Melanocyte of skin (primary cell): ENCODE results near the gene EVI2B. TPM values are rescaled to one million over a fixed set of nuclear protein-coding genes. Genes with fewer than 3 reads are reported as not detected.

ENCODE experiments used
- total RNA-seq, 2 donors: library from RNA; depleted of rRNA; stranded (reverse); fragments of >200 nt; gene quantifications; 2 replicates each; pipeline ENCODE4 v1.2.3, GENCODE V29; 2012

Gene EVI2B
- total RNA-seq, result 1 to 10 TPM; 1.7 to 4.0 TPM

DNA sequence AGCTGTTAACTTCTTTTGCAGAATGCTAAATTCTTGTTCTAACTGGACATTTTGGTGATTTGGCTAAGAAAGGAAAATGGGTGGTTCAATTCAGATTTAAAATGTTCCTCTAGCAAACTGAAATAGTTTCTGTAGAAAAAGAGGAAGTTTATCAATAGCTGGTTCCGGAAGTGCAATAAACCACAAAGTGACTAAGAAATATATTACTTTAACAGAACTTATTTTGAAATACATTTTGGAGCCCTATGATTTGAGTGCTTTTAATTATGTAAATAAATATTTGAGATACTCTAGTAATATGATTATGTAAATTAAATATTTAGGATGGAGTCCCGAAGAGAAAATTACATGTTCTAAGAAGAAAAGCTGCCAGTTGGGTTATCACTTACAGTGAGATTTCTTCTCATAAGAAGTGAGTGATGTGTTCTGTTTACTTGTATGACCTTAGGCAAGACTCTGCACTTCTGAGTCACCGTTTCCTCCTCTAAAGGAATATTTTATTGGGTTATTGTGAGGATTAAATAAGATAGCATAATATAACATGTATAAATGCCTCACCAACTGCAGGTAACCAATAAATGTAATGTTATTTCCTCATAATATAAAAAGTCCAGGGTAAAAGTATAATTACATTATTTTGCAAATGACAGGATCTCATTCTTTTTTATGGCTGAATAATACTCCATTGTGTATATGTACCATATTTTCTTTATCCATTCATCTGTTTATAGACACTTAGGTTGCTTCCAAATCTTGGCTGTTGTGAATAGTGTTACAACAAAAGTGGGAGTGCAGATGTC, at the start of gene EVI2B:
Gene EVI2B, minus strand, starts transcription at position 73 of the 800 bp plus-strand sequence. CDS start 8,445 bp downstream, outside the sequence.

DNA sequence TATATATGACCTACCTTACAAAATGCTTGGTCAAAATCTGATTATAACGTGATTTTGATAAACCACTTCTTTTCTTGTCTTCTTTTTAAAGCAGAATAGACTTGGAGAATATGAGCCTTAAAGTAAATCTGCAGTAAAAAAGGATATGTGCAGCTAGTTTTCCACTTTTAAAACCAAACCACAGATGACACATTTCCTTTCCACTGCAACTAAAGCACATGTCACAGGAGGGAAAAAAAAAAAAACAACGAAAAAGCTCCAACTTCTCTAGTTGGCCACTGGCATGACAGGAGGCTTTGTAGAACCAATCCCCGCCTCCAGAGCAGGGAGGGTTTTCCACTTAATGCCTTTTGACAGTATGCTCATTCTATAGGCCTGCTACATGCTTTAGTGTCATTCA, 7.6 kb upstream of the EVI2B start, which contains the start of gene EVI2A:
Gene EVI2A, minus strand, starts transcription at position 142 of the 400 bp plus-strand sequence. CDS start 2,609 bp downstream, outside the sequence.

DNA sequence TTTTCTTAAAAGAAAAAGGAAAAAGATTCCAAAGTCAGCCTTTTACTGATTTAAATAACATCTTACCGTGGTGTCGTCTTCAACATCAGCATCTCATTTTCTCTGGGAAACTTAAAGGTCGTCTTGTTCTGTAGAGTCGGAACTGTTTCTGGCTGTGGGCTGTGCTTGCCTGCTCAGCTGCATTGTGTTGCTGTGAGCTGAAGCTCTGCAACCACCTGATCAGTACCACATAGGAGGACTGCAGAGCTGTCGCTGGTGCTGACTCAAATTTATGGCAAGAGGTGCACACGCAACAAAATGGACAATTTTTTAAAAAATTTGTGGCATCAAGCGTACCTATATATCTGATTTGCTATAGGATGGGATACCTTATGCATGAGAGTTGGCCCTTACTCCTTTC, 16.8 kb downstream of the EVI2B start, which contains the start of gene OMG:
Gene OMG, minus strand, starts transcription at position 150 of the 400 bp plus-strand sequence. CDS start 908 bp downstream, outside the sequence.

Other genes starting within 250 kb of the EVI2B start
- gene NF1, start 219.1 kb downstream of the EVI2B start, total RNA-seq, result 10 to 100 TPM; 47.8 to 56.9 TPM
- gene OMG, start 16.8 kb downstream of the EVI2B start, total RNA-seq, result 10 to 100 TPM in 1 of 2 donors, 1 to 10 TPM in 1; 2.0 to 13.1 TPM
- 1 to 10 TPM; 4.8 to 10.0 TPM for gene EVI2A, start 7.6 kb upstream of the EVI2B start, total RNA-seq
- 10 to 100 TPM in 1 of 2 donors, 1 to 10 TPM in 1; 8.3 to 23.6 TPM for gene RAB11FIP4, start 77.6 kb upstream of the EVI2B start, total RNA-seq